Esophagus mucosa (tissue), 1 donor: ENCODE measurements around the gene DMRTA1. TPM values are rescaled to one million over a fixed set of nuclear protein-coding genes. Genes with fewer than 3 reads are reported as not detected.
"Not testable (repeated sequence)": the region's sequence is repeated elsewhere in the genome, so short reads cannot be mapped to it uniquely, and the experiment has no call there.

ENCODE experiments used
- ATAC-seq: fragments of 200-7000 bp; cut with Tn5 transposase; one replicate; pipeline ENCODE4 v1.9.1; 2020
- total RNA-seq: library from RNA; stranded (reverse); gene quantifications from one replicate; pipeline ENCODE4 v1.2.4, GENCODE V29; 2023
- donor health status: DM: yes; HTN: yes; CAD: no.

Gene DMRTA1
- total RNA-seq: 1.8 TPM

- ATAC-seq: peak; percentile 94
Measured at GRCh38 chr9:22446589-22446949, at the start of gene DMRTA1. Gene DMRTA1, plus strand, starts transcription at chr9:22446824. Its CDS starts 242 bp downstream, at chr9:22447066.

- ATAC-seq: no peak
Measured at GRCh38 chr9:22401671-22402070, 45.0 kb upstream of the DMRTA1 start.

- no peak for ATAC-seq
Measured at GRCh38 chr9:22405869-22406659, 40.6 kb upstream of the DMRTA1 start.

GRCh38 chr9:22413884-22414283 is 32.7 kb upstream of the DMRTA1 start:
- no peak for ATAC-seq

- ATAC-seq: no peak
Measured at GRCh38 chr9:22415941-22416691, 30.5 kb upstream of the DMRTA1 start.

- ATAC-seq: no peak
Measured at GRCh38 chr9:22416692-22417060, 29.9 kb upstream of the DMRTA1 start.

- no peak for ATAC-seq
Measured at GRCh38 chr9:22423566-22423965, 23.1 kb upstream of the DMRTA1 start.

- ATAC-seq: no peak
Measured at GRCh38 chr9:22424616-22425015, 22.0 kb upstream of the DMRTA1 start.

- ATAC-seq: no peak
Measured at GRCh38 chr9:22425551-22425950, 21.1 kb upstream of the DMRTA1 start.

- ATAC-seq: no peak
Measured at GRCh38 chr9:22427226-22427880, 19.3 kb upstream of the DMRTA1 start.

- no peak for ATAC-seq
Measured at GRCh38 chr9:22433691-22434090, 12.9 kb upstream of the DMRTA1 start.

GRCh38 chr9:22435252-22435651 is 11.4 kb upstream of the DMRTA1 start:
- ATAC-seq: not testable (repeated sequence)

GRCh38 chr9:22437461-22438067 is 9.1 kb upstream of the DMRTA1 start:
- ATAC-seq: not testable (repeated sequence)

- ATAC-seq: no peak
Measured at GRCh38 chr9:22440841-22441240, 5.8 kb upstream of the DMRTA1 start.

- ATAC-seq: peak; percentile 91
Measured at GRCh38 chr9:22446950-22447617, 460 bp downstream of the DMRTA1 start.

- no peak for ATAC-seq
Measured at GRCh38 chr9:22447618-22448305, 1.1 kb downstream of the DMRTA1 start.

- ATAC-seq: no peak
Measured at GRCh38 chr9:22449719-22450118, 3.1 kb downstream of the DMRTA1 start.

- ATAC-seq: peak; percentile 57
Measured at GRCh38 chr9:22452415-22453010, 5.9 kb downstream of the DMRTA1 start.

- ATAC-seq: no peak
Measured at GRCh38 chr9:22454016-22454415, 7.4 kb downstream of the DMRTA1 start.

- no peak for ATAC-seq
Measured at GRCh38 chr9:22455181-22455580, 8.6 kb downstream of the DMRTA1 start.

GRCh38 chr9:22457448-22457847 is 10.8 kb downstream of the DMRTA1 start:
- ATAC-seq: no peak
